Measurements from ENCODE around the gene PPP1R27. TPM values are rescaled to one million over a fixed set of nuclear protein-coding genes. Genes with fewer than 3 reads are reported as not detected.

The PPP1R27 gene
- polyA plus RNA-seq, 1 donor (not counting 4 experiments of a cell fraction or from before 2014, with no cell fraction given), result 0.12 TPM

DNA sequence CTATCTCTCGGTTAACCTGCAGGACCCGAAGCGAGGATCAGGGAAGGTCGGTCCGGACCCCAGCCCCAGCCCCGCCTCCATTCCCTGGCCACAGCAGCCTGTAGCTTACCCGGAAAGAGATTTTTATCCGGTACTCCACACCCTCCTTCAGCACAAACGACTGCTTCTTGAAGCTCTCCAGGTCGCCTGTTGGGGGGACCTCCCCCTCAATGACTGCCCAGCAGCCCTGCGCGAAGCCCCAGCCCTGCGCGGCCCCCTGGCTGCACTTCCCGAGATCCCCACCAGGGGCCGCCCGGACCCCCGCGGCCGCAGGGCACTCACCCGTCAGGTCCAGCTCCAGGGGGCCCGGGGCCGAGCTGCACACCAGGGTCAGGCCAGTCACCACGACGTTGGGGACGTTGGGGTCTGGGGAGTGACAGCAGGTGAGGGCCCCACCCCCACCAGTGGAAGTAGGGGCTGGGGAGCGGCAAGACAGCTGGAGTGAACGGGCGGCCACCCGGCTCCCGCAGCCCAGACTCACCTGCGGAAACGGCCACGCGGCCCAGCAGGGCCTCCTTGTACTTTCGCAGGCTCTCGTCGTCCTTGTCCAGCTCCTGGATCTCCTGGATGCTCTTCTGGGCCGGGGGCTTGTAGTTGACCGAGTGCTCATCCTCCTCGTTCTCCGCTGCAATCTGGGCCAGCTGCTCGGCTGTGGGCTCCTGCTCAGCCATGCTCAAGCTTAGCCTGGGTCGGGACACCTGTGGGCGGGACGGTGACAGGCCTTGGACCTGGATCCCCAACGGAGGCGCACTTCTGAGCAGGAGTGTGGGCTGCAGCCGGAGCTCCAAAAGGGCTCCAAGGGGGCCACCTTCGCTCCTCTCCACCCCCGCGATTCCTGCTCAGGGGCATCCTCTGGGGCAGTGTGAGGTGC is 34.6 kb upstream of the PPP1R27 start:
- Histone ChIP-seq H3K36me3 (ENCODE audit: control insufficient read depth in 2 of 2, extremely low read depth in 1 of 2, insufficient read depth in 2 of 2, low read length in 2 of 2) (peaks cover 12 to 21% of the 10 kb centered on the region in 2 experiments), H3K9ac (ENCODE audit: control insufficient read depth, extremely low read depth, insufficient read depth, low read length) (peak overlapping the region; percentile 94), H2AFZ (ENCODE audit: control insufficient read depth, low read length) (no peak overlapping the region), H3K27ac (ENCODE audit: control insufficient read depth, insufficient read depth, low read length) (peak overlapping the region; percentile 88), H3K4me2 (ENCODE audit: control insufficient read depth, extremely low read depth, insufficient read depth, low read depth, low read length) (peak overlapping the region; percentile 94), H4K20me1 (ENCODE audit: control insufficient read depth, extremely low read depth, insufficient read depth, low read length) (peaks cover 12% of the 10 kb centered on the region), H3K4me3 (ENCODE audit: control insufficient read depth in 2 of 3, extremely low read depth in 1 of 3, insufficient read depth in 2 of 3, low read depth in 1 of 3, low read length in 3 of 3) (peak overlapping the region; percentile 79 to 94 (median 91)), H3K79me2 (ENCODE audit: control insufficient read depth, insufficient read depth, low read length) (peaks cover 35% of the 10 kb centered on the region), H3K9me3 (ENCODE audit: control insufficient read depth, low read depth, low read length) (no peaks in the 10 kb centered on the region), H3K4me1 (ENCODE audit: control insufficient read depth, extremely low read depth, insufficient read depth, low read length) (peaks cover 30% of the 10 kb centered on the region), H3K27me3 (ENCODE audit: control insufficient read depth, extremely low read depth, insufficient read depth, low read length) (no peaks in the 10 kb centered on the region), H3K9me1 (ENCODE audit: control insufficient read depth, extremely low read depth, insufficient read depth, low read length) (peaks cover 3% of the 10 kb centered on the region)
- dilution Hi-C loops (cut with MboI; ENCODE audit: extremely low pct_ligation_motif_present, low sequenced_read_pairs), result no loop called here
- DNase-seq (ENCODE audit: low read depth, low spot score), result no peak
- FAIRE-seq, result no peak
- TF ChIP-seq, protein P1, sequence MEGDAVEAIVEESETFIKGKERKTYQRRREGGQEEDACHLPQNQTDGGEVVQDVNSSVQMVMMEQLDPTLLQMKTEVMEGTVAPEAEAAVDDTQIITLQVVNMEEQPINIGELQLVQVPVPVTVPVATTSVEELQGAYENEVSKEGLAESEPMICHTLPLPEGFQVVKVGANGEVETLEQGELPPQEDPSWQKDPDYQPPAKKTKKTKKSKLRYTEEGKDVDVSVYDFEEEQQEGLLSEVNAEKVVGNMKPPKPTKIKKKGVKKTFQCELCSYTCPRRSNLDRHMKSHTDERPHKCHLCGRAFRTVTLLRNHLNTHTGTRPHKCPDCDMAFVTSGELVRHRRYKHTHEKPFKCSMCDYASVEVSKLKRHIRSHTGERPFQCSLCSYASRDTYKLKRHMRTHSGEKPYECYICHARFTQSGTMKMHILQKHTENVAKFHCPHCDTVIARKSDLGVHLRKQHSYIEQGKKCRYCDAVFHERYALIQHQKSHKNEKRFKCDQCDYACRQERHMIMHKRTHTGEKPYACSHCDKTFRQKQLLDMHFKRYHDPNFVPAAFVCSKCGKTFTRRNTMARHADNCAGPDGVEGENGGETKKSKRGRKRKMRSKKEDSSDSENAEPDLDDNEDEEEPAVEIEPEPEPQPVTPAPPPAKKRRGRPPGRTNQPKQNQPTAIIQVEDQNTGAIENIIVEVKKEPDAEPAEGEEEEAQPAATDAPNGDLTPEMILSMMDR (optimal IDR thresholded peaks at IDR 0.05 in 1 of 3, IDR thresholded peaks at IDR 0.05 in 1 of 3, conservative IDR thresholded peaks at IDR 0.05 in 1 of 3; ENCODE audit: extremely low read depth in 1 of 3, insufficient read depth in 2 of 3, low read length in 3 of 3), result peak; percentile 43 to 67 (median 59)
- TF ChIP-seq EZH2 (IDR thresholded peaks at IDR 0.05; ENCODE audit: low read length), result no peak

DNA sequence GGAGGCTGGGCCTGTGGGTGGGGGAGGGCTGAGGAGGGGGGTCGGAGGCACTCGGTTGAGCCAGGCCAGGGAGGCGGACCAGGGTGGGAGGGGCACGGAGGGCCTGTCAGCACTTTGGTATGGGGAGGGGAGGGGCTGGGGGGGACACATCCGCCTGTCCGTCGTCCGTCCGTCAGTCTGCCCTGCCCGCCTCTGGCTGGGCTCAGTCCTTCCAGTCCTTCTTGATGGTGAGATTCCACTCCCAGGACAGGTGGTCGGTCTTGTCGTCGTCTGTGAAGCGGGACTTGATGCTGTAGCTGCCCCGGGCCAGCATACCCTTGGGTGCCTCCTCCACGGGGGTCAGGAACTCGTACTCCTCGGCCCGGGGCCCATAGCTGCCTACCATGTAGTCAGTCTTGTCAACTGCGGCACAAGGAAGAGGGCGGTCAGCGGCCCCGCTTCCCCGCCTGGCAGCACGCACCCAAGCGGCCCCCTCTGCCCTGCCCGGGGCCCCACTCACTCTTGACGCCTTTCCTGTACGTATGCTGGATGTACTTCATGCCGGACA is 33.9 kb upstream of the PPP1R27 start:
- peaks cover 5% of the 10 kb centered on the region for H3K9me1 ChIP-seq (ENCODE audit: control insufficient read depth, extremely low read depth, insufficient read depth, low read length)
- H3K9ac ChIP-seq (ENCODE audit: control insufficient read depth, extremely low read depth, insufficient read depth, low read length), result peak overlapping the region; percentile 28
- FAIRE-seq, result no peak
- no peak overlapping the region for H2AFZ ChIP-seq (ENCODE audit: control insufficient read depth, low read length)
- H4K20me1 ChIP-seq (ENCODE audit: control insufficient read depth, extremely low read depth, insufficient read depth, low read length), result peaks cover 19% of the 10 kb centered on the region
- DNase-seq (ENCODE audit: low read depth, low spot score), result no peak
- H3K27me3 ChIP-seq (ENCODE audit: control insufficient read depth, extremely low read depth, insufficient read depth, low read length), result no peaks in the 10 kb centered on the region
- H3K79me2 ChIP-seq (ENCODE audit: control insufficient read depth, insufficient read depth, low read length), result peaks cover 42% of the 10 kb centered on the region
- H3K4me1 ChIP-seq (ENCODE audit: control insufficient read depth, extremely low read depth, insufficient read depth, low read length), result peaks cover 29% of the 10 kb centered on the region
- H3K27ac ChIP-seq (ENCODE audit: control insufficient read depth, insufficient read depth, low read length), result peak overlapping the region; percentile 43
- peak overlapping the region; percentile 6 to 94 (median 18) for H3K4me3 ChIP-seq (ENCODE audit: control insufficient read depth in 2 of 3, extremely low read depth in 1 of 3, insufficient read depth in 2 of 3, low read depth in 1 of 3, low read length in 3 of 3)
- H3K36me3 ChIP-seq (ENCODE audit: control insufficient read depth in 2 of 2, extremely low read depth in 1 of 2, insufficient read depth in 2 of 2, low read length in 2 of 2), result peaks cover 16 to 28% of the 10 kb centered on the region in 2 experiments
- no peaks in the 10 kb centered on the region for H3K9me3 ChIP-seq (ENCODE audit: control insufficient read depth, low read depth, low read length)
- no peak for TF ChIP-seq EZH2 (IDR thresholded peaks at IDR 0.05; ENCODE audit: low read length)
- TF ChIP-seq, protein P1 (optimal IDR thresholded peaks at IDR 0.05 in 1 of 3, IDR thresholded peaks at IDR 0.05 in 1 of 3, conservative IDR thresholded peaks at IDR 0.05 in 1 of 3; ENCODE audit: extremely low read depth in 1 of 3, insufficient read depth in 2 of 3, low read length in 3 of 3), result no peak
- dilution Hi-C loops (cut with MboI; ENCODE audit: extremely low pct_ligation_motif_present, low sequenced_read_pairs), result no loop called here
- H3K4me2 ChIP-seq (ENCODE audit: control insufficient read depth, extremely low read depth, insufficient read depth, low read depth, low read length), result peak overlapping the region; percentile 94

Measured in keratinocyte (primary cell).